ENCODE measurements around the gene ATP11A.

- TF ChIP-seq POLR2AphosphoS5 (IDR thresholded peaks at IDR 0.05; ENCODE audit: control insufficient read depth, insufficient read depth, low read depth, low read length) = no peak
- TF ChIP-seq ZNF274 (IDR thresholded peaks at IDR 0.05; ENCODE audit: borderline replicate concordance, low read depth, low read length) = no peak
- no peak for TF ChIP-seq SFPQ (IDR thresholded peaks at IDR 0.05; ENCODE audit: low read depth, low read length)
- TF ChIP-seq TCF7L2 (IDR thresholded peaks at IDR 0.05; ENCODE audit: low read depth, low read length) = no peak
- TF ChIP-seq CBX3 (IDR thresholded peaks at IDR 0.05; ENCODE audit: borderline replicate concordance in 1 of 2, low read length in 2 of 2) = no peak
- no peak for TF ChIP-seq ZNF263 (CRISPR knock-in tag; IDR thresholded peaks at IDR 0.05; ENCODE audit: borderline replicate concordance)
- TF ChIP-seq ESRRA (IDR thresholded peaks at IDR 0.05; ENCODE audit: borderline replicate concordance, low read depth) = no peak
- TF ChIP-seq BACH1 (tag; IDR thresholded peaks at IDR 0.05) = no peak
- no peak for TF ChIP-seq NFYB (IDR thresholded peaks at IDR 0.05; ENCODE audit: extremely low read depth, insufficient read length)
- TF ChIP-seq HNRNPL (IDR thresholded peaks at IDR 0.05; ENCODE audit: low read depth, low read length) = no peak
- TF ChIP-seq POLR2A (conservative IDR thresholded peaks at IDR 0.05) = no peak
These were observed 237.2 kb downstream of the ATP11A start for GRCh38 chr13:112926993-112927392.
